Measurements from ENCODE around the gene ARL16. TPM values are rescaled to one million over a fixed set of nuclear protein-coding genes. Genes with fewer than 3 reads are reported as not detected.

The ARL16 gene
- total and polyA plus RNA-seq, 2 of the 4 experiments (the other 2 are of a cell fraction): 51.1 to 77.9 TPM

- dilution Hi-C loops (cut with HindIII; ENCODE audit: low sequenced_read_pairs, unreplicated experiment) (no loop called here), intact Hi-C loops (cut with micrococcal nuclease) (no loop called here)
- no peak for ATAC-seq (ENCODE audit: low read depth)
Observed at GRCh38 chr17:81717766-81718089, 34.1 kb upstream of the ARL16 start.

More at GRCh38 chr17:81717766-81718089, 34.1 kb upstream of the ARL16 start:
- Histone ChIP-seq H3K9me1 (ENCODE audit: insufficient read depth, low read length) (no peaks in the 10 kb centered on the region), H3K9ac (ENCODE audit: low read depth, low read length) (no peak overlapping the region), H2AK5ac (ENCODE audit: low read depth, low read length) (no peak overlapping the region), H3K4me3 (ENCODE audit: insufficient read depth, low read depth, low read length) (no peak overlapping the region), H4K5ac (ENCODE audit: low read depth, low read length) (no peak overlapping the region), H3K4me1 (ENCODE audit: control insufficient read depth, insufficient read depth, low read length) (peaks cover 5% of the 10 kb centered on the region), H3K23ac (ENCODE audit: low read depth, low read length) (no peak overlapping the region), H3K4ac (ENCODE audit: low read depth, low read length) (no peak overlapping the region), H2BK5ac (ENCODE audit: low read depth, low read length, poor library complexity, severe bottlenecking) (no peak overlapping the region), H3K56ac (ENCODE audit: extremely low read depth, insufficient read depth, low read length) (no peak overlapping the region), H4K20me1 (ENCODE audit: insufficient read depth, low read length) (no peaks in the 10 kb centered on the region; the same call in 1 of the 2 replicates), H4K91ac (ENCODE audit: insufficient read depth, low read depth, low read length) (no peak overlapping the region), H2AFZ (replicated peaks; ENCODE audit: low read length, poor library complexity) (no peak overlapping the region), H2AK9ac (replicated peaks; ENCODE audit: low read depth, low read length, poor library complexity) (no peak overlapping the region), H2BK15ac (ENCODE audit: low read depth, low read length) (no peak overlapping the region), H3K79me1 (ENCODE audit: low read depth in 1 of 2, low read length in 2 of 2) (peaks cover 12 to 18% of the 10 kb centered on the region in 2 experiments), H3K14ac (replicated peaks; ENCODE audit: low read depth, low read length) (no peak overlapping the region), H3K27ac (ENCODE audit: insufficient read depth, low read length) (no peak overlapping the region), H3K9me3 (ENCODE audit: control insufficient read depth, insufficient read depth, low read length) (no peaks in the 10 kb centered on the region), H2BK120ac (ENCODE audit: low read depth, low read length) (no peak overlapping the region), H3K36me3 (ENCODE audit: control insufficient read depth, insufficient read depth, low read length) (peaks cover 2% of the 10 kb centered on the region; the same call in 1 of the 2 replicates), H4K8ac (ENCODE audit: low read depth in 2 of 2, low read length in 2 of 2) (no peak overlapping the region), H3K27me3 (ENCODE audit: control insufficient read depth, insufficient read depth, low read length) (no peaks in the 10 kb centered on the region), H3K4me2 (ENCODE audit: low read depth, low read length) (no peak overlapping the region), H2BK20ac (ENCODE audit: low read depth, low read length) (no peak overlapping the region), H3K18ac (ENCODE audit: low read depth, low read length) (no peak overlapping the region)
- ChIA-PET CTCF (no interaction called here), POLR2A (ENCODE audit: unreplicated experiment) (no interaction called here)
- WGBS, 2 experiments (ENCODE audit: extremely low coverage in 2 of 2, insufficient read length in 1 of 2): 100% methylated on average over 3 of the region's 9 CpGs; no CpG with 5 or more reads in 1 of the 2 experiments
- in situ Hi-C loops (cut with MboI; ENCODE audit: low sequenced_read_pairs): no loop called here
- no peak for DNase-seq
- no peak for TF ChIP-seq BHLHE40 (IDR thresholded peaks at IDR 0.05; ENCODE audit: low read depth, low read length)
- no peak for TF ChIP-seq RAD21 (IDR thresholded peaks at IDR 0.05; ENCODE audit: low read length)
- TF ChIP-seq SMC3 (IDR thresholded peaks at IDR 0.05; ENCODE audit: low read depth, low read length): no peak
- no peak for TF ChIP-seq CHD1 (IDR thresholded peaks at IDR 0.05; ENCODE audit: low read depth, low read length)
- no peak for TF ChIP-seq ELK1 (IDR thresholded peaks at IDR 0.05; ENCODE audit: borderline replicate concordance, low read depth, low read length)
- TF ChIP-seq USF2 (IDR thresholded peaks at IDR 0.05; ENCODE audit: low read depth, low read length): no peak
- TF ChIP-seq MAFK (IDR thresholded peaks at IDR 0.05; ENCODE audit: low read depth, low read length): no peak
- TF ChIP-seq CTCF (conservative IDR thresholded peaks at IDR 0.05; ENCODE audit: low read depth, low read length): no peak
- TF ChIP-seq MAZ (IDR thresholded peaks at IDR 0.05; ENCODE audit: borderline replicate concordance, low read depth, low read length): no peak
- no peak for TF ChIP-seq POLR2A (IDR thresholded peaks at IDR 0.05; ENCODE audit: low read depth, low read length)
- no peak for TF ChIP-seq RCOR1 (IDR thresholded peaks at IDR 0.05; ENCODE audit: insufficient replicate concordance, low read length)
- TF ChIP-seq MXI1 (IDR thresholded peaks at IDR 0.05; ENCODE audit: borderline replicate concordance, low read depth, low read length): no peak
- no peak for TF ChIP-seq RFX5 (IDR thresholded peaks at IDR 0.05; ENCODE audit: low read depth, low read length)
- no peak for TF ChIP-seq NFE2L2 (IDR thresholded peaks at IDR 0.05; ENCODE audit: low read depth, low read length)
- TF ChIP-seq FOS (IDR thresholded peaks at IDR 0.05; ENCODE audit: low read depth, low read length): no peak
- TF ChIP-seq CEBPB (IDR thresholded peaks at IDR 0.05; ENCODE audit: low read depth, low read length): no peak
- BruUV-seq (replicated peaks): no TSS peak

Measured in IMR-90 (cell line).